Endothelial cell of umbilical vein (primary cell): ENCODE data around the gene OR52K2. TPM values are rescaled to one million over a fixed set of nuclear protein-coding genes. Genes with fewer than 3 reads are reported as not detected.

Experiments used
- BruUV-seq: library from RNA; stranded (reverse); fragments of 400-500 nt; replicated peaks from 2 replicates; lab custom pipeline; 2021; lab: Mats Ljungman, UMichigan
- CTCF ChIA-PET: fragments of 300-600, 350-600 bp; sonication (Branson Sonifier 250); formaldehyde crosslinking; loops from one replicate; lab custom pipeline; 2021; ENCODE audit warnings: antibody characterized with exemption, inconsistent platforms; lab: Charles Lee
- POLR2A ChIA-PET: fragments of 300-600, 350-600 bp; sonication (Branson Sonifier 250); formaldehyde crosslinking; loops from one replicate; lab custom pipeline; 2021; ENCODE audit warnings: antibody characterized with exemption, inconsistent platforms; lab: Charles Lee
- DNase-seq: peaks from one replicate; pipeline ENCODE4 v3.0.0-alpha.2; 2011; ENCODE audit warnings: low read depth, low spot score
- FAIRE-seq: peaks from 2 replicates; lab custom pipeline; 2011; peaks lifted over from hg19 to GRCh38; lab: Jason Lieb, UNC
- H2AFZ ChIP-seq: 2 replicates; pipeline ENCODE4 v1.6.0; 2012; ENCODE audit warnings: low read depth, low read length, control low read depth, inconsistent platforms
- H3K27ac ChIP-seq: 2 replicates; pipeline ENCODE4 v1.5.1; 2011; ENCODE audit warnings: low read depth, mild to moderate bottlenecking, control low read depth, low read length, moderate library complexity; ENCODE audit not compliant: insufficient read depth
- H3K27me3 ChIP-seq, 2 experiments: 2 replicates each; pipeline versions ENCODE4 v1.6.0 to v1.6.1; 2011; ENCODE audit warnings: low read length in 2 of 2, mixed read lengths in 1 of 2; ENCODE audit not compliant: control insufficient read depth in 2 of 2, insufficient read depth in 2 of 2
- H3K36me3 ChIP-seq, 2 experiments: 2 replicates in 1 of 2; 3 replicates in 1 of 2; pipeline ENCODE4 v1.5.1; 2011; ENCODE audit warnings: low read length in 2 of 2, mild to moderate bottlenecking in 1 of 2, moderate library complexity in 1 of 2; ENCODE audit not compliant: control insufficient read depth in 2 of 2, insufficient read depth in 2 of 2; ENCODE audit errors: extremely low read depth in 1 of 2
- H3K4me1 ChIP-seq: 3 replicates; pipeline ENCODE4 v1.5.1; 2011; ENCODE audit warnings: mild to moderate bottlenecking, low read length; ENCODE audit not compliant: control insufficient read depth, insufficient read depth; ENCODE audit errors: extremely low read depth
- H3K4me2 ChIP-seq: 2 replicates; pipeline ENCODE4 v1.6.1; 2011; ENCODE audit warnings: low read length, control low read depth, mixed read lengths; ENCODE audit not compliant: insufficient read depth
- H3K4me3 ChIP-seq, 3 experiments: fragments of 200-600 bp in 1 of 3; sonication (generic), shearing (Covaris generic) in 1 of 3; replicated peaks in 1 of 3; 2 replicates each; pipeline ENCODE4 v1.5.1; 2011 to 2016; ENCODE audit warnings: control low read depth in 3 of 3, low read length in 3 of 3, mild to moderate bottlenecking in 2 of 3, inconsistent platforms in 1 of 3, low read depth in 1 of 3, moderate library complexity in 1 of 3; ENCODE audit not compliant: insufficient read depth in 1 of 3
- H3K79me2 ChIP-seq: 2 replicates; pipeline ENCODE4 v1.6.0; 2012; ENCODE audit warnings: low read length, inconsistent platforms; ENCODE audit not compliant: control insufficient read depth, insufficient read depth
- H3K9ac ChIP-seq: replicated peaks from 2 replicates; pipeline ENCODE3; 2011; ENCODE audit warnings: low read length, control low read depth; ENCODE audit not compliant: insufficient read depth; ENCODE audit errors: extremely low read depth
- H3K9me1 ChIP-seq: replicated peaks from 3 replicates; pipeline ENCODE4 v1.6.0; 2011; ENCODE audit warnings: mild to moderate bottlenecking, low read length; ENCODE audit not compliant: control insufficient read depth, insufficient read depth; ENCODE audit errors: extremely low read depth
- H3K9me3 ChIP-seq: replicated peaks from 2 replicates; pipeline ENCODE4 v1.5.1; 2012; ENCODE audit warnings: low read length, inconsistent platforms; ENCODE audit not compliant: control insufficient read depth, insufficient read depth
- H4K20me1 ChIP-seq: replicated peaks from 2 replicates; pipeline ENCODE3; 2011; ENCODE audit warnings: mild to moderate bottlenecking, low read length; ENCODE audit not compliant: control insufficient read depth, insufficient read depth; ENCODE audit errors: extremely low read depth
- CTCF ChIP-seq, 2 donors: IDR thresholded peaks; 1 replicate in 1 of 2; 2 replicates in 1 of 2; pipeline ENCODE4 v1.5.1; 2011; ENCODE audit warnings: low read length in 2 of 2, mild to moderate bottlenecking in 2 of 2, moderate library complexity in 2 of 2, control low read depth in 1 of 2, inconsistent platforms in 1 of 2, low read depth in 1 of 2; ENCODE audit not compliant: insufficient read depth in 1 of 2; ENCODE audit errors: extremely low read depth in 1 of 2
- EZH2 ChIP-seq: IDR thresholded peaks from 2 replicates; pipeline ENCODE4 v1.6.1; 2012; ENCODE audit warnings: borderline replicate concordance, low read depth, mild to moderate bottlenecking, moderate library complexity, low read length, inconsistent platforms; ENCODE audit not compliant: severe bottlenecking
- FOS ChIP-seq: IDR thresholded peaks from 2 replicates; pipeline ENCODE4 v1.6.1; 2011; ENCODE audit warnings: mild to moderate bottlenecking, low read length, moderate library complexity, borderline replicate concordance; ENCODE audit not compliant: insufficient read depth
- GATA2 ChIP-seq: IDR thresholded peaks from 2 replicates; pipeline ENCODE4 v1.7.0; 2011; ENCODE audit warnings: low read depth, mild to moderate bottlenecking, moderate library complexity, mixed read lengths, low read length; ENCODE audit not compliant: insufficient read length, insufficient read depth
- JUN ChIP-seq: IDR thresholded peaks from 2 replicates; pipeline ENCODE4 v1.6.1; 2011; ENCODE audit warnings: borderline replicate concordance, low read depth; ENCODE audit not compliant: insufficient read length, insufficient read depth
- MAX ChIP-seq: IDR thresholded peaks from 2 replicates; pipeline ENCODE4 v1.6.1; 2011; ENCODE audit not compliant: insufficient read depth, insufficient read length
- MYC ChIP-seq: IDR thresholded peaks from one replicate; pipeline ENCODE4 v1.6.1; 2011; ENCODE audit warnings: mild to moderate bottlenecking, low read depth, low read length
- POLR2A ChIP-seq: IDR thresholded peaks from 2 replicates; pipeline ENCODE4 v1.6.1; 2012; ENCODE audit warnings: low read depth, mild to moderate bottlenecking, control low read depth, low read length
- POLR2AphosphoS5 ChIP-seq: IDR thresholded peaks from 2 replicates; pipeline ENCODE4 v1.6.1; 2012; ENCODE audit warnings: low read depth, mild to moderate bottlenecking, control low read depth, low read length, moderate library complexity; ENCODE audit not compliant: insufficient read depth
- dilution Hi-C: fragments of 300-500 bp; cut with MboI; formaldehyde crosslinking; loops from one replicate; pipeline ENCODE4 v1.15.0; 2019; ENCODE audit warnings: low sequenced_read_pairs; ENCODE audit not compliant: extremely low pct_ligation_motif_present
- intact Hi-C: fragments of 100-400 bp; cut with micrococcal nuclease; formaldehyde crosslinking; loops from one replicate; pipeline ENCODE4 v1.10.0; 2022
- polyA plus RNA-seq, 4 experiments: library from polyadenylated mRNA; depleted of rRNA in 3 of 4; stranded (reverse) in 3 of 4; unstranded in 1 of 4; fragments of >200 nt; gene quantifications; 2 replicates each; pipeline versions ENCODE4 v1.2.1 to v1.2.3, GENCODE V29; 2011 to 2012; ENCODE audit warnings: missing spikeins in 1 of 4
- total RNA-seq: library from RNA; stranded (reverse); gene quantifications from 2 replicates; pipeline ENCODE4 v1.2.3, GENCODE V29; 2021

OR52K2 gene
- total and polyA plus RNA-seq, 2 donors (not counting 3 experiments of a cell fraction or from before 2014, with no cell fraction given), result not detected

DNA sequence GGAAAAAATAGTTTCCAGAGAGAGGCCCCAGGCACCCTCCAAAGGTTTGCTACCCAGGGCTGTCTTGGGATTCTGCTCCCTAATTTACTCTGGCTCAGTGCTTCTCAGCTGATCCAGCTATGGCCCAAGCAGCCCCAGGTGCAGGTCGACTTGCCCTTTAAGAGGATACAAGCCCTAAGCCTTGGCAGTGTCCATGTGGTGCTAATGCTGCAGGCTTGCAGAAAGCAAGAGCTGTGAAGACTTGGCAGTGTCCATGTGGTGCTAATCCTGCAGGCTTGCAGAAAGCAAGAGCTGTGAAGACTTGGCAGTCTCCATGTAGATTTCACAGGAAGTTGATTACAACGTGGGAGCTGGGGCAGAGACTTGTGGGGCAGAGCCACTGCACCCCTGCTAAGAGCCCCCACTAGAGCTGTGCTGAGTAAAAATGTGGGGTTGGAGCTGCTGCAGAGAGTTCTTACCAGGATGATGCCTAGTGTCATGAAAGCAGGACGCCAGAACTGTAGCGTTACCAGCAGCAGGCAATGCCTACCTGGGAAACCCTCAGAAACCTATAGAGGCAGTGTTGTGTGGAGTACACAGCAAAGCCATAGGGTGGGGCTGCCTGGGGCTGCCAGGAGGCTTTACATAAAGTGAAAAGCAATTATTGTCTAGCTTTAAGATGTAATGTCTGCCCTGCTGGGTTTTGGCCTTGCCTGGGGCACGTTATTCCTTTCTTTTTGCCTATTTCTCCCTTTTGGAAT lies 17.2 kb downstream of the OR52K2 start:
- Histone ChIP-seq H3K4me1 (no peaks in the 10 kb centered on the region), H2AFZ (no peak overlapping the region), H3K4me2 (no peak overlapping the region), H3K27ac (no peak overlapping the region), H3K9me1 (no peaks in the 10 kb centered on the region), H3K4me3 (no peak overlapping the region), H3K79me2 (no peaks in the 10 kb centered on the region), H3K36me3 (no peaks in the 10 kb centered on the region), H3K9ac (no peak overlapping the region), H4K20me1 (no peaks in the 10 kb centered on the region), H3K9me3 (no peaks in the 10 kb centered on the region), H3K27me3 (no peaks in the 10 kb centered on the region)
- dilution Hi-C loops (no loop called here), intact Hi-C loops (no loop called here)
- no TSS peak for BruUV-seq
- CTCF ChIA-PET, result no interaction called here
- POLR2A ChIA-PET, result no interaction called here
- FAIRE-seq (no peak), DNase-seq (no peak)
- TF ChIP-seq GATA2 (no peak), JUN (no peak), MAX (no peak), CTCF (IDR thresholded peaks at IDR 0.05; ENCODE audit: extremely low read depth in 1 of 2, insufficient read depth in 1 of 2, low read depth in 1 of 2, low read length in 2 of 2) (no peak), EZH2 (no peak), POLR2AphosphoS5 (no peak), MYC (no peak), POLR2A (no peak), FOS (no peak)
